Panc1 (cell line): ENCODE results near the gene DGCR2.

ENCODE experiments used
- POLR2AphosphoS5 ChIP-seq: IDR thresholded peaks from 2 replicates; pipeline ENCODE4 v1.6.1; 2012; ENCODE audit warnings: mild to moderate bottlenecking, low read depth, low read length, moderate library complexity
- SIN3A ChIP-seq: IDR thresholded peaks from 2 replicates; pipeline ENCODE4 v1.6.1; 2012; ENCODE audit warnings: low read depth, mild to moderate bottlenecking, low read length, moderate library complexity, borderline replicate concordance; ENCODE audit not compliant: insufficient read depth
- TF ChIP-seq, protein P1 (sequence below), 2 experiments: IDR thresholded peaks; 2 replicates each; pipeline ENCODE4 v1.6.1; 2011 to 2012; ENCODE audit warnings: low read depth in 2 of 2, control low read depth in 1 of 2, low read length in 1 of 2, mild to moderate bottlenecking in 1 of 2, moderate library complexity in 1 of 2; ENCODE audit not compliant: insufficient read depth in 1 of 2
- TF ChIP-seq, protein P2 (sequence below): fragments of 450-650 bp; IDR thresholded peaks from 2 replicates; pipeline ENCODE4 v1.5.1; 2017; ENCODE audit warnings: mild to moderate bottlenecking

DNA sequence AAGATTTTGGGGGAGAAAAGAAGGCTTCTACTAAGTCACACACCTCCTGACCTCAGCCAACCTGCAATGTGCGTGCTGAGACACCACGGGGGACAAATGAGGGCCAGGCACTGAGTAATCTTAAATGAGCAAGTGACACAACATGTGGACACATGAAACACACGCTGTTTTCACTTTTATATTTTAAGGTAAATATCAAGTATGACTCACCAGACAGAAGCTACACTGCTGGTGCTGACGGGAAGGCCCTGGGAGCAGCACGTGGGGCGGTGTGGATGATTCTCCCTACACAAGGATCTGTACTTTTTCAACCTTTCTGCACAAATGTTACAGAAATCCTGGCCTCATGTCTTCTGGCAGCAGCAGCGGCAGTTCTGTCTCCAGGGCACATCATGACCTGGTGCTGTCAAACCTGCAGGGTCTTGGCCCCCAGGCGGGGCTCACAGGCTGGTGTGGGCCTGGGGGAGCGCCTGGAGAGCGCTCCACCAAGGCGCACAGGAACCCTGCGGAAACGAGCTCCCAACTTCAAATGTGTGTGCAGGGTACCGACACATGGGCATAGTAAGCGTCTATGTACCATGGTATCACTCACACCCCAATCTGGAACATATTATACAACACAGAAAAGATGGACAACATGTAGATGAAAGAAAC lies 61.7 kb downstream of the DGCR2 start:
- TF ChIP-seq, protein P1, sequence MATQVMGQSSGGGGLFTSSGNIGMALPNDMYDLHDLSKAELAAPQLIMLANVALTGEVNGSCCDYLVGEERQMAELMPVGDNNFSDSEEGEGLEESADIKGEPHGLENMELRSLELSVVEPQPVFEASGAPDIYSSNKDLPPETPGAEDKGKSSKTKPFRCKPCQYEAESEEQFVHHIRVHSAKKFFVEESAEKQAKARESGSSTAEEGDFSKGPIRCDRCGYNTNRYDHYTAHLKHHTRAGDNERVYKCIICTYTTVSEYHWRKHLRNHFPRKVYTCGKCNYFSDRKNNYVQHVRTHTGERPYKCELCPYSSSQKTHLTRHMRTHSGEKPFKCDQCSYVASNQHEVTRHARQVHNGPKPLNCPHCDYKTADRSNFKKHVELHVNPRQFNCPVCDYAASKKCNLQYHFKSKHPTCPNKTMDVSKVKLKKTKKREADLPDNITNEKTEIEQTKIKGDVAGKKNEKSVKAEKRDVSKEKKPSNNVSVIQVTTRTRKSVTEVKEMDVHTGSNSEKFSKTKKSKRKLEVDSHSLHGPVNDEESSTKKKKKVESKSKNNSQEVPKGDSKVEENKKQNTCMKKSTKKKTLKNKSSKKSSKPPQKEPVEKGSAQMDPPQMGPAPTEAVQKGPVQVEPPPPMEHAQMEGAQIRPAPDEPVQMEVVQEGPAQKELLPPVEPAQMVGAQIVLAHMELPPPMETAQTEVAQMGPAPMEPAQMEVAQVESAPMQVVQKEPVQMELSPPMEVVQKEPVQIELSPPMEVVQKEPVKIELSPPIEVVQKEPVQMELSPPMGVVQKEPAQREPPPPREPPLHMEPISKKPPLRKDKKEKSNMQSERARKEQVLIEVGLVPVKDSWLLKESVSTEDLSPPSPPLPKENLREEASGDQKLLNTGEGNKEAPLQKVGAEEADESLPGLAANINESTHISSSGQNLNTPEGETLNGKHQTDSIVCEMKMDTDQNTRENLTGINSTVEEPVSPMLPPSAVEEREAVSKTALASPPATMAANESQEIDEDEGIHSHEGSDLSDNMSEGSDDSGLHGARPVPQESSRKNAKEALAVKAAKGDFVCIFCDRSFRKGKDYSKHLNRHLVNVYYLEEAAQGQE (IDR thresholded peaks at IDR 0.05; ENCODE audit: insufficient read depth in 1 of 2, low read depth in 2 of 2, low read length in 1 of 2), result no peak
- TF ChIP-seq, protein P2, sequence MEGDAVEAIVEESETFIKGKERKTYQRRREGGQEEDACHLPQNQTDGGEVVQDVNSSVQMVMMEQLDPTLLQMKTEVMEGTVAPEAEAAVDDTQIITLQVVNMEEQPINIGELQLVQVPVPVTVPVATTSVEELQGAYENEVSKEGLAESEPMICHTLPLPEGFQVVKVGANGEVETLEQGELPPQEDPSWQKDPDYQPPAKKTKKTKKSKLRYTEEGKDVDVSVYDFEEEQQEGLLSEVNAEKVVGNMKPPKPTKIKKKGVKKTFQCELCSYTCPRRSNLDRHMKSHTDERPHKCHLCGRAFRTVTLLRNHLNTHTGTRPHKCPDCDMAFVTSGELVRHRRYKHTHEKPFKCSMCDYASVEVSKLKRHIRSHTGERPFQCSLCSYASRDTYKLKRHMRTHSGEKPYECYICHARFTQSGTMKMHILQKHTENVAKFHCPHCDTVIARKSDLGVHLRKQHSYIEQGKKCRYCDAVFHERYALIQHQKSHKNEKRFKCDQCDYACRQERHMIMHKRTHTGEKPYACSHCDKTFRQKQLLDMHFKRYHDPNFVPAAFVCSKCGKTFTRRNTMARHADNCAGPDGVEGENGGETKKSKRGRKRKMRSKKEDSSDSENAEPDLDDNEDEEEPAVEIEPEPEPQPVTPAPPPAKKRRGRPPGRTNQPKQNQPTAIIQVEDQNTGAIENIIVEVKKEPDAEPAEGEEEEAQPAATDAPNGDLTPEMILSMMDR, result no peak
- TF ChIP-seq POLR2AphosphoS5 (no peak), SIN3A (no peak)
